Tibial nerve (tissue), 4 donors: ENCODE results near the gene NSUN6. TPM values are rescaled to one million over a fixed set of nuclear protein-coding genes. Genes with fewer than 3 reads are reported as not detected.

Experiments
- DNase-seq, 2 donors: peaks; one replicate each; pipeline ENCODE4 v3.0.0-alpha.2; 2019; ENCODE audit warnings: low spot score in 2 of 2
- H3K27ac ChIP-seq, 4 donors: fragments of 200-600 bp; sonication (generic) in 3 of 4; one replicate each; pipeline ENCODE4 v1.5.1; 2017 to 2019; ENCODE audit warnings: mild to moderate bottlenecking in 1 of 4
- H3K27me3 ChIP-seq, 2 donors: fragments of 200-600 bp; sonication (generic) in 1 of 2; one replicate each; pipeline versions ENCODE4 v1.5.1 to v1.6.0; 2017 to 2019
- H3K36me3 ChIP-seq, 3 donors: fragments of 200-600 bp; sonication (generic); one replicate each; pipeline ENCODE4 v1.5.1; 2018 to 2019
- H3K4me1 ChIP-seq, 4 donors: fragments of 200-600 bp; sonication (generic) in 3 of 4; one replicate each; pipeline ENCODE4 v1.5.1; 2017 to 2019
- H3K4me3 ChIP-seq, 4 donors: fragments of 200-600 bp; sonication (generic) in 3 of 4; one replicate each; pipeline ENCODE4 v1.5.1; 2017 to 2019; ENCODE audit warnings: mild to moderate bottlenecking in 1 of 4, moderate library complexity in 1 of 4
- H3K9me3 ChIP-seq, 4 donors: fragments of 200-600 bp; sonication (generic) in 3 of 4; one replicate each; pipeline ENCODE4 v1.5.1; 2017 to 2019
- CTCF ChIP-seq, 5 experiments: fragments of 200-600 bp in 3 of 5; fragments of 450-650 bp in 2 of 5; sonication (generic) in 3 of 5; IDR thresholded peaks; one replicate each; pipeline ENCODE4 v1.5.1; 2016 to 2019; ENCODE audit warnings: antibody characterized with exemption in 5 of 5, mild to moderate bottlenecking in 3 of 5, moderate library complexity in 2 of 5
- EP300 ChIP-seq, 2 donors: sonication (generic); formaldehyde crosslinking; IDR thresholded peaks; one replicate each; pipeline ENCODE4 v1.6.1; 2017; ENCODE audit warnings: antibody characterized with exemption in 2 of 2, mild to moderate bottlenecking in 1 of 2
- POLR2A ChIP-seq, 2 donors: fragments of 450-650 bp; IDR thresholded peaks; one replicate each; pipeline ENCODE4 v1.6.1; 2017; ENCODE audit warnings: antibody characterized with exemption in 2 of 2, mild to moderate bottlenecking in 2 of 2, moderate library complexity in 2 of 2
- WGBS, 2 donors: methylation state at CpG; one replicate each; pipeline ENCODE4 v1.1.5; 2018; 5-methylcytosine and 5-hydroxymethylcytosine counted together
- total RNA-seq, 4 donors: library from RNA; depleted of rRNA; stranded (reverse); fragments of >200 nt; gene quantifications; one replicate each; pipeline ENCODE4 v1.1.0, GENCODE V29; 2016

The NSUN6 gene
- total RNA-seq, 4 donors from 2014 or later, result 15.6 to 30.6 (median 24.7) TPM

- Histone ChIP-seq H3K9me3 (no peaks in the 10 kb centered on the region), H3K4me1 (no peaks in the 10 kb centered on the region), H3K27me3 (no peaks in the 10 kb centered on the region), H3K4me3 (no peak overlapping the region), H3K36me3 (peaks cover 0 to 44% (median 0%) of the 10 kb centered on the region in 3 donors), H3K27ac (no peak overlapping the region)
- WGBS, 2 donors, result 83 to 84% methylated on average over 7 of the region's 7 CpGs
- no peak for DNase-seq
- TF ChIP-seq POLR2A (IDR thresholded peaks at IDR 0.05) (no peak), EP300 (IDR thresholded peaks at IDR 0.05) (no peak), CTCF (IDR thresholded peaks at IDR 0.05) (no peak)
Measured at GRCh38 chr10:18532881-18533535, 118.4 kb downstream of the NSUN6 start.

GRCh38 chr10:18528292-18528691 lies 123.1 kb downstream of the NSUN6 start:
- TF ChIP-seq POLR2A (IDR thresholded peaks at IDR 0.05) (no peak), EP300 (IDR thresholded peaks at IDR 0.05) (no peak), CTCF (IDR thresholded peaks at IDR 0.05) (no peak)
- H3K36me3 ChIP-seq, result peaks cover 0 to 14% (median 0%) of the 10 kb centered on the region in 3 donors
- H3K9me3 ChIP-seq, result no peaks in the 10 kb centered on the region
- no peak for DNase-seq
- H3K4me1 ChIP-seq, result no peaks in the 10 kb centered on the region
- H3K27ac ChIP-seq, result no peak overlapping the region
- no peaks in the 10 kb centered on the region for H3K27me3 ChIP-seq
- H3K4me3 ChIP-seq, result no peak overlapping the region
- WGBS, 2 donors, result 72 to 77% methylated on average over 3 of the region's 3 CpGs

- Histone ChIP-seq H3K4me3 (no peak overlapping the region), H3K36me3 (peaks cover 0 to 14% (median 0%) of the 10 kb centered on the region in 3 donors), H3K9me3 (no peaks in the 10 kb centered on the region), H3K27me3 (no peaks in the 10 kb centered on the region), H3K27ac (no peak overlapping the region), H3K4me1 (no peaks in the 10 kb centered on the region)
- no peak for DNase-seq
- TF ChIP-seq CTCF (IDR thresholded peaks at IDR 0.05), result no peak
- no peak for TF ChIP-seq EP300 (IDR thresholded peaks at IDR 0.05)
- no peak for TF ChIP-seq POLR2A (IDR thresholded peaks at IDR 0.05)
- 57 to 75% methylated on average over 2 of the region's 2 CpGs for WGBS, 2 donors
Measured at GRCh38 chr10:18527687-18528086, 123.7 kb downstream of the NSUN6 start.

GRCh38 chr10:18523858-18524257 lies 127.5 kb downstream of the NSUN6 start:
- H3K27ac ChIP-seq, result peak overlapping the region in 1 of 4 donors; percentile 68

More at GRCh38 chr10:18523858-18524257, 127.5 kb downstream of the NSUN6 start:
- 72 to 75% methylated on average over 2 of the region's 2 CpGs for WGBS, 2 donors
- TF ChIP-seq CTCF (IDR thresholded peaks at IDR 0.05), result no peak
- TF ChIP-seq EP300 (IDR thresholded peaks at IDR 0.05), result no peak
- no peak for TF ChIP-seq POLR2A (IDR thresholded peaks at IDR 0.05)
- no peak for DNase-seq
- Histone ChIP-seq H3K36me3 (no peaks in the 10 kb centered on the region), H3K9me3 (no peaks in the 10 kb centered on the region), H3K4me3 (no peak overlapping the region), H3K4me1 (peaks cover 0 to 4% (median 0%) of the 10 kb centered on the region in 4 donors), H3K27me3 (no peaks in the 10 kb centered on the region)
